Small intestine (tissue), 7 donors: Measurements from ENCODE around the gene POLR3H. TPM values are rescaled to one million over a fixed set of nuclear protein-coding genes. Genes with fewer than 3 reads are reported as not detected.
"Not testable (repeated sequence)": the region's sequence is repeated elsewhere in the genome, so short reads cannot be mapped to it uniquely, and the experiment has no call there.

Experiments used
- DNase-seq, 2 donors: peaks; one replicate each; pipeline versions ENCODE4 v3.0.0 to v3.0.0-alpha.2; 2013
- FAIRE-seq: peaks from 2 replicates; lab custom pipeline; 2012; peaks lifted over from hg19 to GRCh38; lab: Jason Lieb, UNC
- H3K27ac ChIP-seq, 3 donors: one replicate each; pipeline ENCODE4 v1.5.1; 2013; ENCODE audit warnings: low read length in 2 of 3, mild to moderate bottlenecking in 2 of 3, control low read depth in 1 of 3, inconsistent platforms in 1 of 3, low read depth in 1 of 3, moderate library complexity in 1 of 3
- H3K27me3 ChIP-seq, 3 donors: one replicate each; pipeline ENCODE4 v1.6.1; 2013; ENCODE audit warnings: low read length in 3 of 3, inconsistent platforms in 1 of 3; ENCODE audit not compliant: control insufficient read depth in 3 of 3, insufficient read depth in 3 of 3
- H3K36me3 ChIP-seq, 3 donors: one replicate each; pipeline ENCODE4 v1.6.1; 2013; ENCODE audit warnings: low read length in 3 of 3, inconsistent platforms in 1 of 3, low read depth in 1 of 3, mild to moderate bottlenecking in 1 of 3, moderate library complexity in 1 of 3; ENCODE audit not compliant: control insufficient read depth in 3 of 3, insufficient read depth in 2 of 3
- H3K4me1 ChIP-seq, 3 donors: one replicate each; pipeline ENCODE4 v1.6.1; 2013; ENCODE audit warnings: low read length in 2 of 3, inconsistent platforms in 1 of 3, low read depth in 1 of 3, mild to moderate bottlenecking in 1 of 3, moderate library complexity in 1 of 3; ENCODE audit not compliant: control insufficient read depth in 3 of 3, insufficient read depth in 2 of 3
- H3K4me3 ChIP-seq, 3 donors: one replicate each; pipeline ENCODE4 v1.5.1; 2013; ENCODE audit warnings: low read length in 3 of 3, control low read depth in 1 of 3, inconsistent platforms in 1 of 3, low read depth in 1 of 3, mild to moderate bottlenecking in 1 of 3, moderate library complexity in 1 of 3
- H3K9me3 ChIP-seq, 2 donors: one replicate each; pipeline ENCODE4 v1.6.1; 2013; ENCODE audit warnings: low read depth in 1 of 2, low read length in 1 of 2; ENCODE audit not compliant: control insufficient read depth in 2 of 2, insufficient read depth in 1 of 2
- whole genome bisulfite sequencing, 3 donors: extraction: QIAGEN DNeasy Blood & Tissue Kit; methylation state at CpG; one replicate each; pipeline ENCODE4 v1.1.7; 2013; 5-methylcytosine and 5-hydroxymethylcytosine counted together
- polyA plus RNA-seq, 4 donors: library from polyadenylated mRNA; stranded (reverse) in 3 of 4; unstranded in 1 of 4; fragments of 200-250 nt in 3 of 4; fragments of 120-200 nt in 1 of 4; gene quantifications; one replicate each; pipeline versions ENCODE4 v1.2.1 to v1.2.3, GENCODE V29; 2013
- donor health status: healthy with polysubstance abuse.
- donor health status: control.
- donor health status: control.
- donor health status: Bipolar disorder and iron deficiency.
- donor health status: healthy.

POLR3H gene
- polyA plus RNA-seq, 4 donors, result 2.7 to 18.2 (median 9.5) TPM

- H3K27ac ChIP-seq, H3K27me3 ChIP-seq, DNase-seq, H3K4me3 ChIP-seq, FAIRE-seq, H3K9me3 ChIP-seq, H3K4me1 ChIP-seq: not testable (repeated sequence)
- H3K36me3 ChIP-seq, result peaks cover 0 to 37% (median 5%) of the 10 kb centered on the region in 3 donors
- 89 to 96% (median 94%) methylated on average over 3 of the region's 3 CpGs for WGBS, 3 donors
Measured at GRCh38 chr22:41572305-41572704, 28.0 kb upstream of the POLR3H start.

DNA sequence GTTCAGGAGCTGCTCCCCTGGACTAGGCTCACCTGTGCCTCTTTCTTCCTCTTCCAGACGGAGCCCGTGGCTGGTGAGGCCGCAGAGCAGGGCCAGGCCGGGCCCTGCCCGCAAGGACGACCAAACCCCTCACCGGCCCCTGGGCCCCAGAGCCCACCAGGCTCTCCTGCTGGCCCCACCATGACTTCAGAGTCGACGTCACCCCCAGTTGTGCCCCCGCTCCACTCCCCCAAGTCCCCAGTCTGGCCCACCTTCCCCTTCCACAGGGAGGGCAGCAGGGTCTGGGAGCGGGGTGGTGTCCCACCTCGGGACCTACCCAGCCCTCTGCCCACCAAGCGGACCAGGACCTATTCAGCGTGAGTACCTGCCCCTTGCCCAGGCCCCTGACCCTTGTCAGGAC, 27.5 kb upstream of the POLR3H start:
- Histone ChIP-seq H3K27me3 (no peaks in the 10 kb centered on the region), H3K4me1 (peaks cover 0 to 4% (median 0%) of the 10 kb centered on the region in 3 donors), H3K27ac (no peak overlapping the region), H3K36me3 (peaks cover 0 to 32% (median 3%) of the 10 kb centered on the region in 3 donors), H3K9me3 (no peaks in the 10 kb centered on the region), H3K4me3 (no peak overlapping the region)
- no peak for FAIRE-seq
- 94 to 96% (median 94%) methylated on average over 13 to 14 of the region's 14 CpGs for WGBS, 3 donors
- DNase-seq, result no peak

- Histone ChIP-seq H3K36me3 (peaks cover 0 to 16% (median 0%) of the 10 kb centered on the region in 3 donors), H3K27ac (peak overlapping the region in 1 of 3 donors; percentile 50), H3K4me3 (no peak overlapping the region), H3K4me1 (peaks cover 0 to 8% (median 0%) of the 10 kb centered on the region in 3 donors), H3K27me3 (no peaks in the 10 kb centered on the region), H3K9me3 (no peaks in the 10 kb centered on the region)
- 63 to 79% (median 64%) methylated on average over 3 of the region's 3 CpGs for WGBS, 3 donors
- peak; percentile 54 to 66 for DNase-seq
- FAIRE-seq, result no peak
Measured at GRCh38 chr22:41570221-41570620, 26.0 kb upstream of the POLR3H start.

- FAIRE-seq (no peak), DNase-seq (no peak)
- 69 to 72% (median 71%) methylated on average over 7 of the region's 7 CpGs for WGBS, 3 donors
Measured at GRCh38 chr22:41568811-41569210, 24.5 kb upstream of the POLR3H start.

GRCh38 chr22:41567512-41567768, 23.2 kb upstream of the POLR3H start:
- Histone ChIP-seq H3K9me3 (no peaks in the 10 kb centered on the region), H3K4me1 (peaks cover 0 to 8% (median 0%) of the 10 kb centered on the region in 3 donors), H3K36me3 (no peaks in the 10 kb centered on the region), H3K27ac (no peak overlapping the region), H3K4me3 (no peak overlapping the region), H3K27me3 (peaks cover 0 to 10% (median 0%) of the 10 kb centered on the region in 3 donors)
- no peak for DNase-seq
- 57 to 78% (median 68%) methylated on average over 3 of the region's 3 CpGs for WGBS, 3 donors
- no peak for FAIRE-seq

More at GRCh38 chr22:41568811-41569210, 24.5 kb upstream of the POLR3H start:
- no peak overlapping the region for H3K4me3 ChIP-seq
- H3K36me3 ChIP-seq, result peaks cover 0 to 5% (median 0%) of the 10 kb centered on the region in 3 donors
- no peaks in the 10 kb centered on the region for H3K9me3 ChIP-seq
- H3K27me3 ChIP-seq, result no peaks in the 10 kb centered on the region
- no peak overlapping the region for H3K27ac ChIP-seq
- peaks cover 0 to 8% (median 0%) of the 10 kb centered on the region in 3 donors for H3K4me1 ChIP-seq

DNA sequence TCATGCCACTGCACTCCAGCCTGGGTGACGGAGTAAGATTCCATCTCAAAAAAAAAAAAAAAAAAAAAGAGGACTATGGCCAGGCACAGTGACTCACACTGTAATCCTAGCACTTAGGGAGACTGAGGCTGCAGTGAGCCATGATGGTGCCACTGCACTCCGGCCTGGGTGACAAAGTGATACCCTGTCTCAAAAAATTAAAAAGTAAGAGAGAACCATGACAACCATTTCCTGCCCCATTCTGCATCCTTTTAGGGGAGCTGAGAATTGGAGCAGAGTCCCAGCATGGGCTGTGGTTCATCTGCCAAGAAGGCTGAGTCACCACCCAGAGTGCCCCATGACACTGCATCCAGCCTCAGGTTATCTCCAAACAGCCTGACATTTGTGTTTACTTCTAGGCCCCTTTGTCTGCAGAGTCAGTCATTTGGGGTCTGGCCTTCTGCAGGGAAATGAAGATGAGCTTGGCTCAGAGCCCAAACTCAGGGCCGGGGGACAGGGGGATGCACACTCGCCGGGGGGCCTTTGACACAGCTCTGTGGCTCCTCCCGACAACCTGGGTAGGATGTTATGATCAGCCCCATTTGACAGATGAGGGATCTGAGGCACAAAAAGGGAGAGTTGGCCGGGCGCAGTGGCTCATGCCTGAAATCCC, 21.3 kb upstream of the POLR3H start:
- FAIRE-seq (no peak), DNase-seq (peak; percentile 44 to 57)
- Histone ChIP-seq H3K27me3 (peaks cover 0 to 23% (median 2%) of the 10 kb centered on the region in 3 donors), H3K4me3 (no peak overlapping the region), H3K9me3 (no peaks in the 10 kb centered on the region), H3K4me1 (peaks cover 0 to 8% (median 0%) of the 10 kb centered on the region in 3 donors), H3K36me3 (no peaks in the 10 kb centered on the region), H3K27ac (peak overlapping the region in 1 of 3 donors; percentile 21)
- 59 to 63% (median 60%) methylated on average over 8 of the region's 8 CpGs for WGBS, 3 donors

DNA sequence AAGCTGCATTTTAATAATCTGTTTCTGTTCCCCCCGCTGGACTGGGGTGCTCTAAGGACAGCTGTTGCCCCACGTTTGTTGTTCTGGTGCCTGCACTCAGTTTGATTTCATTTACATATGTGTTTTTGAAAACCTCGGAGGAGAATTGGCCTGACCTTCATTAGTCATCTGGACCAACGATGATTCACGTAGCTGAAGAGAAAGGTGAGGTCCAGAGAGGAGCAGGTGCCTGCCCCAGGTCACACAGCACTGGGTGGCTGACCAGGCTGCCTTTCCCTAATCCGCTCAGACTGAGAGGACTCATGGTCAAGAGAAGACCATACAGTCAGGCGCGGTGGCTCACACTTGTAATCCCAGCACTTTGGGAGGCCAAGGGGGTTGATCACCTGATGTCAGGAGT, 20.3 kb upstream of the POLR3H start:
- no peak overlapping the region for H3K27ac ChIP-seq

DNA sequence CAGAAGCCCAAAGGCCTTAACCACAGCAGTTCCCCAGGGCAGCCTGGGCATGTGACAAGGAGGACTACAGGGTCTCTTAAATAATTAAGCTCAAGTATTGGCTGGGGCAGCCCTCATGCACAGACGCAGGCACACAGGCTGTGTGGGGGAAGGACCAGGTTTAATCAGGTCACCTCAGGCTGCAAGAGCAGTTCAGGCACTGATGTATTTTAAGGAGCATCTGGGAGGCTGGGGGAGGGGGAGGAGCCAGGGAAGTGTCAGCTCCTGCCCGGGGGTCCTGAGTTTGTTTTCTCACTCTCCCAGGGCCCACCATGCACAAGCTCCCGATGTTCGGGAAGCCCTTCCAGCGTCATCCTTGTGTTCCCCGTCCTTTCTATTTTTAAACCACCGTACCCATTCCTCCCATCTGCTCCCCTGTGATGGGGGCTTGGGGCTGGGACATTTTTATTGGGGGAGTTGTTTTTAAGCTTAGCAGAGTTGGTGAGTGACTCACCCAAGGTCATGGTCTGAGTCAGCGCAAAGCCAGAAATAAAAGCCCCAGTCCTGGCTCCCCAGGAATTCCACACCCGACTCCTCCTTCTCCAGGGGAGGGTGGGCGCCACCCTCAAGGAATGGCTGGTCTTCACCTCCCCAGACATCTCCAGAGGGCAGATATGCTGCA, 18.9 kb upstream of the POLR3H start:
- WGBS, 3 donors, result 51 to 59% (median 53%) methylated on average over 10 of the region's 10 CpGs
- Histone ChIP-seq H3K27me3 (peaks cover 0 to 32% (median 2%) of the 10 kb centered on the region in 3 donors), H3K9me3 (no peaks in the 10 kb centered on the region), H3K27ac (peak overlapping the region in 1 of 3 donors; percentile 12), H3K4me1 (peaks cover 0 to 9% (median 0%) of the 10 kb centered on the region in 3 donors), H3K4me3 (no peak overlapping the region), H3K36me3 (no peaks in the 10 kb centered on the region)
- DNase-seq, result no peak
- no peak for FAIRE-seq

More for the DNA sequence above, 20.3 kb upstream of the POLR3H start:
- no peaks in the 10 kb centered on the region for H3K36me3 ChIP-seq
- no peak for FAIRE-seq
- H3K4me3 ChIP-seq, result no peak overlapping the region
- H3K4me1 ChIP-seq, result peaks cover 0 to 9% (median 0%) of the 10 kb centered on the region in 3 donors
- 73 to 85% (median 76%) methylated on average over 8 of the region's 8 CpGs for WGBS, 3 donors
- DNase-seq, result no peak
- no peaks in the 10 kb centered on the region for H3K9me3 ChIP-seq
- peaks cover 0 to 32% (median 2%) of the 10 kb centered on the region in 3 donors for H3K27me3 ChIP-seq
